ENCODE data around the gene IFT43. TPM values are rescaled to one million over a fixed set of nuclear protein-coding genes. Genes with fewer than 3 reads are reported as not detected.

Gene IFT43
- total RNA-seq, 1 experiment from 2014 or later = 34.9 TPM

GRCh38 chr14:76078501-76078900, 92.9 kb downstream of the IFT43 start:
- Mint-ChIP-seq H3K4me1 (ENCODE audit: insufficient read depth, unreplicated experiment) (no peaks in the 10 kb centered on the region), H3K27me3 (ENCODE audit: insufficient read depth, unreplicated experiment) (no peaks in the 10 kb centered on the region), H3K36me3 (ENCODE audit: insufficient read depth, unreplicated experiment) (no peaks in the 10 kb centered on the region), H3K27ac (ENCODE audit: low read depth, unreplicated experiment) (no peak overlapping the region), H3K9me3 (ENCODE audit: unreplicated experiment) (no peaks in the 10 kb centered on the region), H3K4me3 (ENCODE audit: unreplicated experiment) (no peak overlapping the region)
- DNase-seq (ENCODE audit: unreplicated experiment) = no peak
- intact Hi-C loops (cut with micrococcal nuclease) = no loop called here
- POLR2A ChIA-PET = interaction anchor here (0.6 kb wide), 1 partner anchor 338 kb away, joined by 3 read pairs; no protein-coding TSS in a partner anchor
- no peak for TF ChIP-seq CTCF (IDR thresholded peaks at IDR 0.05; ENCODE audit: unreplicated experiment)
- no TSS peak for BruUV-seq (replicated peaks)
- CTCF ChIA-PET = interaction anchor here (0.6 to 0.8 kb wide), 3 partner anchors 31 to 582 kb away, joined by 3 read pairs; no protein-coding TSS in a partner anchor

GRCh38 chr14:76080025-76080424, 94.5 kb downstream of the IFT43 start:
- Mint-ChIP-seq H3K4me3 (ENCODE audit: unreplicated experiment) (no peak overlapping the region), H3K4me1 (ENCODE audit: insufficient read depth, unreplicated experiment) (no peaks in the 10 kb centered on the region), H3K36me3 (ENCODE audit: insufficient read depth, unreplicated experiment) (no peaks in the 10 kb centered on the region), H3K27me3 (ENCODE audit: insufficient read depth, unreplicated experiment) (no peaks in the 10 kb centered on the region), H3K27ac (ENCODE audit: low read depth, unreplicated experiment) (no peak overlapping the region), H3K9me3 (ENCODE audit: unreplicated experiment) (no peaks in the 10 kb centered on the region)
- no peak for DNase-seq (ENCODE audit: unreplicated experiment)
- intact Hi-C loops (cut with micrococcal nuclease) = no loop called here
- ChIA-PET CTCF (interaction anchor here (0.6 to 1.3 kb wide), 2 partner anchors 29 to 568 kb away, joined by 3 read pairs; no protein-coding TSS in a partner anchor), POLR2A (no interaction called here)
- no peak for TF ChIP-seq CTCF (IDR thresholded peaks at IDR 0.05; ENCODE audit: unreplicated experiment)
- BruUV-seq (replicated peaks) = no TSS peak

- no peaks in the 10 kb centered on the region for H3K27me3 Mint-ChIP-seq (ENCODE audit: insufficient read depth, unreplicated experiment)
- no peaks in the 10 kb centered on the region for H3K9me3 Mint-ChIP-seq (ENCODE audit: unreplicated experiment)
- H3K36me3 Mint-ChIP-seq (ENCODE audit: insufficient read depth, unreplicated experiment) = no peaks in the 10 kb centered on the region
- BruUV-seq (replicated peaks) = no TSS peak
- ChIA-PET POLR2A (no interaction called here), CTCF (interaction anchor here (0.6 to 1.3 kb wide), 2 partner anchors 29 to 567 kb away, joined by 3 read pairs; no protein-coding TSS in a partner anchor)
- H3K4me1 Mint-ChIP-seq (ENCODE audit: insufficient read depth, unreplicated experiment) = no peaks in the 10 kb centered on the region
- intact Hi-C loops (cut with micrococcal nuclease) = no loop called here
- no peak for DNase-seq (ENCODE audit: unreplicated experiment)
- H3K27ac Mint-ChIP-seq (ENCODE audit: low read depth, unreplicated experiment) = no peak overlapping the region
- no peak overlapping the region for H3K4me3 Mint-ChIP-seq (ENCODE audit: unreplicated experiment)
- no peak for TF ChIP-seq CTCF (IDR thresholded peaks at IDR 0.05; ENCODE audit: unreplicated experiment)
Measured at GRCh38 chr14:76080471-76080870, 94.9 kb downstream of the IFT43 start.

GRCh38 chr14:76081642-76082041, 96.1 kb downstream of the IFT43 start:
- BruUV-seq (replicated peaks) = no TSS peak
- intact Hi-C loops (cut with micrococcal nuclease) = no loop called here
- CTCF ChIA-PET = no interaction called here
- H3K27me3 Mint-ChIP-seq (ENCODE audit: insufficient read depth, unreplicated experiment) = no peaks in the 10 kb centered on the region
- POLR2A ChIA-PET = no interaction called here
- TF ChIP-seq CTCF (IDR thresholded peaks at IDR 0.05; ENCODE audit: unreplicated experiment) = no peak
- peaks cover 7% of the 10 kb centered on the region for H3K36me3 Mint-ChIP-seq (ENCODE audit: insufficient read depth, unreplicated experiment)
- no peak overlapping the region for H3K27ac Mint-ChIP-seq (ENCODE audit: low read depth, unreplicated experiment)
- DNase-seq (ENCODE audit: unreplicated experiment) = no peak
- no peaks in the 10 kb centered on the region for H3K4me1 Mint-ChIP-seq (ENCODE audit: insufficient read depth, unreplicated experiment)
- H3K9me3 Mint-ChIP-seq (ENCODE audit: unreplicated experiment) = no peaks in the 10 kb centered on the region
- no peak overlapping the region for H3K4me3 Mint-ChIP-seq (ENCODE audit: unreplicated experiment)
